Body of pancreas (tissue), 4 donors: Measurements from ENCODE around the gene PCK1.

ENCODE experiments used
- CTCF ChIP-seq, 7 experiments: fragments of 450-650 bp in 4 of 7; fragments of 200-600 bp in 3 of 7; sonication (generic) in 3 of 7; IDR thresholded peaks; one replicate each; pipeline ENCODE4 v1.5.1; 2016 to 2019; ENCODE audit warnings: antibody characterized with exemption in 7 of 7
- POLR2A ChIP-seq, 3 donors: fragments of 450-650 bp; IDR thresholded peaks; one replicate each; pipeline ENCODE4 v1.6.1; 2016; ENCODE audit warnings: antibody characterized with exemption in 3 of 3, mild to moderate bottlenecking in 2 of 3

GRCh38 chr20:57559289-57559634, 1.6 kb upstream of the PCK1 start:
- TF ChIP-seq CTCF (IDR thresholded peaks at IDR 0.05) (no peak), POLR2A (IDR thresholded peaks at IDR 0.05) (no peak)
